ENCODE data around the gene PRKG1. TPM values are rescaled to one million over a fixed set of nuclear protein-coding genes. Genes with fewer than 3 reads are reported as not detected.
A peak's percentile ranks its signal among the peaks of the same experiment; 100 is the strongest.

Gene PRKG1
- polyA plus RNA-seq, 1 donor (not counting 4 experiments of a cell fraction or from before 2014, with no cell fraction given), result 0.24 TPM

GRCh38 chr10:52266858-52267257 is 1192.6 kb downstream of the PRKG1 start:
- DNase-seq (ENCODE audit: low read depth, low spot score), result no peak
- Histone ChIP-seq H3K4me2 (ENCODE audit: control insufficient read depth, extremely low read depth, insufficient read depth, low read depth, low read length) (no peak overlapping the region), H3K27ac (ENCODE audit: control insufficient read depth, insufficient read depth, low read length) (no peak overlapping the region), H3K36me3 (ENCODE audit: control insufficient read depth in 2 of 2, extremely low read depth in 1 of 2, insufficient read depth in 2 of 2, low read length in 2 of 2) (no peaks in the 10 kb centered on the region), H3K9ac (ENCODE audit: control insufficient read depth, extremely low read depth, insufficient read depth, low read length) (no peak overlapping the region), H3K79me2 (ENCODE audit: control insufficient read depth, insufficient read depth, low read length) (no peaks in the 10 kb centered on the region), H4K20me1 (ENCODE audit: control insufficient read depth, extremely low read depth, insufficient read depth, low read length) (no peaks in the 10 kb centered on the region), H2AFZ (ENCODE audit: control insufficient read depth, low read length) (no peak overlapping the region), H3K27me3 (ENCODE audit: control insufficient read depth, extremely low read depth, insufficient read depth, low read length) (no peaks in the 10 kb centered on the region), H3K9me3 (ENCODE audit: control insufficient read depth, low read depth, low read length) (no peaks in the 10 kb centered on the region), H3K4me3 (ENCODE audit: control insufficient read depth in 2 of 3, extremely low read depth in 1 of 3, insufficient read depth in 2 of 3, low read depth in 1 of 3, low read length in 3 of 3) (no peak overlapping the region), H3K9me1 (ENCODE audit: control insufficient read depth, extremely low read depth, insufficient read depth, low read length) (no peaks in the 10 kb centered on the region), H3K4me1 (ENCODE audit: control insufficient read depth, extremely low read depth, insufficient read depth, low read length) (peaks cover 6% of the 10 kb centered on the region)
- TF ChIP-seq CTCF (optimal IDR thresholded peaks at IDR 0.05 in 1 of 3, IDR thresholded peaks at IDR 0.05 in 1 of 3, conservative IDR thresholded peaks at IDR 0.05 in 1 of 3; ENCODE audit: extremely low read depth in 1 of 3, insufficient read depth in 2 of 3, low read length in 3 of 3) (no peak), EZH2 (IDR thresholded peaks at IDR 0.05; ENCODE audit: low read length) (no peak)
- FAIRE-seq, result no peak
- dilution Hi-C loops (cut with MboI; ENCODE audit: extremely low pct_ligation_motif_present, low sequenced_read_pairs), result no loop called here

GRCh38 chr10:52268790-52269189 is 1194.5 kb downstream of the PRKG1 start:
- H3K4me2 ChIP-seq (ENCODE audit: control insufficient read depth, extremely low read depth, insufficient read depth, low read depth, low read length), result peak overlapping the region; percentile 29
- no peaks in the 10 kb centered on the region for H3K27me3 ChIP-seq (ENCODE audit: control insufficient read depth, extremely low read depth, insufficient read depth, low read length)
- no peak overlapping the region for H3K9ac ChIP-seq (ENCODE audit: control insufficient read depth, extremely low read depth, insufficient read depth, low read length)
- no peak overlapping the region for H3K4me3 ChIP-seq (ENCODE audit: control insufficient read depth in 2 of 3, extremely low read depth in 1 of 3, insufficient read depth in 2 of 3, low read depth in 1 of 3, low read length in 3 of 3)
- no peak for DNase-seq (ENCODE audit: low read depth, low spot score)
- H3K9me1 ChIP-seq (ENCODE audit: control insufficient read depth, extremely low read depth, insufficient read depth, low read length), result no peaks in the 10 kb centered on the region
- no peaks in the 10 kb centered on the region for H3K36me3 ChIP-seq (ENCODE audit: control insufficient read depth in 2 of 2, extremely low read depth in 1 of 2, insufficient read depth in 2 of 2, low read length in 2 of 2)
- no peak overlapping the region for H2AFZ ChIP-seq (ENCODE audit: control insufficient read depth, low read length)
- TF ChIP-seq EZH2 (IDR thresholded peaks at IDR 0.05; ENCODE audit: low read length) (no peak), CTCF (optimal IDR thresholded peaks at IDR 0.05 in 1 of 3, IDR thresholded peaks at IDR 0.05 in 1 of 3, conservative IDR thresholded peaks at IDR 0.05 in 1 of 3; ENCODE audit: extremely low read depth in 1 of 3, insufficient read depth in 2 of 3, low read length in 3 of 3) (no peak)
- peaks cover 6% of the 10 kb centered on the region for H3K4me1 ChIP-seq (ENCODE audit: control insufficient read depth, extremely low read depth, insufficient read depth, low read length)
- no peaks in the 10 kb centered on the region for H4K20me1 ChIP-seq (ENCODE audit: control insufficient read depth, extremely low read depth, insufficient read depth, low read length)
- H3K9me3 ChIP-seq (ENCODE audit: control insufficient read depth, low read depth, low read length), result no peaks in the 10 kb centered on the region
- FAIRE-seq, result peak; percentile 86
- H3K79me2 ChIP-seq (ENCODE audit: control insufficient read depth, insufficient read depth, low read length), result no peaks in the 10 kb centered on the region
- dilution Hi-C loops (cut with MboI; ENCODE audit: extremely low pct_ligation_motif_present, low sequenced_read_pairs), result no loop called here
- no peak overlapping the region for H3K27ac ChIP-seq (ENCODE audit: control insufficient read depth, insufficient read depth, low read length)

All from keratinocyte (primary cell).